HepG2 (cell line): Measurements from ENCODE around the gene ARL17B. TPM values are rescaled to one million over a fixed set of nuclear protein-coding genes. Genes with fewer than 3 reads are reported as not detected.
"Not testable (repeated sequence)": the region's sequence is repeated elsewhere in the genome, so short reads cannot be mapped to it uniquely, and the experiment has no call there.

Experiments used
- ATF1 ChIP-seq: IDR thresholded peaks from 2 replicates; pipeline ENCODE4 v1.6.1; 2016; ENCODE audit warnings: mild to moderate bottlenecking, control low read depth
- ATF7 ChIP-seq, 2 experiments: fragments of 450-650 bp in 1 of 2; sonication (generic) in 1 of 2; formaldehyde crosslinking in 1 of 2; IDR thresholded peaks; 2 replicates each; pipeline versions ENCODE4 v1.4.0 to v1.6.1; 2016 to 2020; ENCODE audit warnings: antibody characterized with exemption in 1 of 2, mild to moderate bottlenecking in 1 of 2, missing genetic modification reagents in 1 of 2
- BCL6 ChIP-seq: IDR thresholded peaks from 2 replicates; pipeline ENCODE4 v1.6.1; 2016; ENCODE audit warnings: missing genetic modification reagents, missing compliant biosample characterization
- ELF1 ChIP-seq: sonication (generic); formaldehyde crosslinking; IDR thresholded peaks from 2 replicates; pipeline ENCODE4 v1.4.0; 2020; ENCODE audit warnings: missing genetic modification reagents
- ELF3 ChIP-seq: IDR thresholded peaks from 2 replicates; pipeline ENCODE4 v1.6.1; 2016; ENCODE audit warnings: missing genetic modification reagents, missing compliant biosample characterization
- FOXA1 ChIP-seq, 2 experiments: fragments of 450-650 bp in 1 of 2; sonication (generic) in 1 of 2; formaldehyde crosslinking in 1 of 2; IDR thresholded peaks; 2 replicates each; pipeline versions ENCODE4 v1.4.0 to v1.6.1; 2016 to 2020; ENCODE audit warnings: missing genetic modification reagents in 1 of 2
- FOXK2 ChIP-seq: fragments of 450-650 bp; IDR thresholded peaks from 2 replicates; pipeline ENCODE4 v1.6.1; 2016
- FOXP4 ChIP-seq: sonication (generic); formaldehyde crosslinking; IDR thresholded peaks from 2 replicates; pipeline ENCODE4 v1.4.0; 2020; ENCODE audit warnings: missing genetic modification reagents
- GATAD1 ChIP-seq: IDR thresholded peaks from 2 replicates; pipeline ENCODE4 v1.6.1; 2016; ENCODE audit warnings: missing genetic modification reagents, missing compliant biosample characterization
- JUN ChIP-seq: sonication (generic); formaldehyde crosslinking; IDR thresholded peaks from 2 replicates; pipeline ENCODE4 v1.4.0; 2020; ENCODE audit warnings: mild to moderate bottlenecking, missing genetic modification reagents
- MAX ChIP-seq: IDR thresholded peaks from 2 replicates; pipeline ENCODE4 v1.6.1; 2012; ENCODE audit warnings: inconsistent platforms
- MED1 ChIP-seq: sonication (generic); formaldehyde crosslinking; IDR thresholded peaks from 2 replicates; pipeline ENCODE4 v1.4.0; 2020; ENCODE audit warnings: missing genetic modification reagents
- MIXL1 ChIP-seq: IDR thresholded peaks from 2 replicates; pipeline ENCODE4 v1.6.1; 2016
- NR2F6 ChIP-seq, 2 experiments: IDR thresholded peaks; 2 replicates each; pipeline ENCODE4 v1.6.1; 2016; ENCODE audit warnings: antibody characterized with exemption in 1 of 2, mild to moderate bottlenecking in 1 of 2
- PAXIP1 ChIP-seq: sonication (generic); formaldehyde crosslinking; conservative IDR thresholded peaks from 2 replicates; pipeline ENCODE4 v1.4.0; 2020; ENCODE audit warnings: mild to moderate bottlenecking, missing genetic modification reagents, moderate library complexity
- RAD21 ChIP-seq: fragments of 450-650 bp; formaldehyde crosslinking; IDR thresholded peaks from 2 replicates; pipeline ENCODE4 v1.5.0; 2020; ENCODE audit warnings: mild to moderate bottlenecking
- SALL1 ChIP-seq: sonication (generic); formaldehyde crosslinking; IDR thresholded peaks from 2 replicates; pipeline ENCODE4 v1.8.0; 2022; ENCODE audit warnings: mild to moderate bottlenecking, missing genetic modification reagents
- SKI ChIP-seq: fragments of 450-650 bp; IDR thresholded peaks from one replicate; pipeline ENCODE4 v1.6.1; 2018; ENCODE audit warnings: mild to moderate bottlenecking; ENCODE audit not compliant: partially characterized antibody
- SMAD3 ChIP-seq: sonication (generic); formaldehyde crosslinking; IDR thresholded peaks from 2 replicates; pipeline ENCODE4 v1.4.0; 2020; ENCODE audit warnings: missing genetic modification reagents
- SOX5 ChIP-seq: IDR thresholded peaks from 2 replicates; pipeline ENCODE4 v1.6.1; 2016; ENCODE audit warnings: borderline replicate concordance
- ZBTB43 ChIP-seq: sonication (generic); formaldehyde crosslinking; conservative IDR thresholded peaks from 2 replicates; pipeline ENCODE4 v1.4.0; 2020; ENCODE audit warnings: missing genetic modification reagents
- ZNF24 ChIP-seq: fragments of 450-650 bp; IDR thresholded peaks from 2 replicates; pipeline ENCODE4 v1.6.1; 2017; ENCODE audit warnings: antibody characterized with exemption, mild to moderate bottlenecking
- ZNF44 ChIP-seq: sonication (generic); formaldehyde crosslinking; IDR thresholded peaks from 2 replicates; pipeline ENCODE4 v1.5.1; 2020; ENCODE audit warnings: mild to moderate bottlenecking, missing genetic modification reagents
- ZNF580 ChIP-seq: IDR thresholded peaks from 2 replicates; pipeline ENCODE4 v1.6.1; 2016; ENCODE audit warnings: low read depth, borderline replicate concordance
- polyA plus RNA-seq, 8 experiments: library from polyadenylated mRNA; depleted of rRNA in 3 of 8; stranded (reverse) in 7 of 8; unstranded in 1 of 8; fragments of >200 nt; fragmentation: Illumina TruSeq in 4 of 8; extraction: Trizol in 4 of 8; gene quantifications; 2 replicates each; pipeline versions ENCODE4 v1.2.1 to v1.2.3, GENCODE V29; 2011 to 2016; ENCODE audit warnings: low read depth in 4 of 8, missing spikeins in 1 of 8, mixed read lengths in 1 of 8; ENCODE audit not compliant: insufficient read depth in 1 of 8
- total RNA-seq, 5 experiments: library from RNA; depleted of rRNA; stranded (reverse); fragments of >200 nt; fragmentation: Illumina TruSeq; extraction: Trizol; gene quantifications; 2 replicates each; pipeline ENCODE4 v1.2.3, GENCODE V29; 2016; ENCODE audit warnings: low read depth in 1 of 5

ARL17B gene
- total and polyA plus RNA-seq, 2 of the 13 experiments (the other 11 are each of a cell fraction or from before 2014, with no cell fraction given) = 14.2 to 25.8 TPM

- TF ChIP-seq BCL6 (CRISPR knock-in tag) = 0 out of 2 replicates have a peak, but pooled peaks have one; percentile 21
- TF ChIP-seq ZNF44 (CRISPR knock-in tag) = 0 out of 2 replicates have a peak, but pooled peaks have one; percentile 25
- peak; percentile 64; the same call in 1 of the 2 replicates for TF ChIP-seq JUN (CRISPR knock-in tag)
- TF ChIP-seq ATF7 (IDR thresholded peaks at IDR 0.05) = 0 out of 2 replicates have a peak, but pooled peaks have one; percentile 14
- TF ChIP-seq ATF7 (CRISPR knock-in tag; IDR thresholded peaks at IDR 0.05); NR2F6 (IDR thresholded peaks at IDR 0.05); FOXA1 (IDR thresholded peaks at IDR 0.05): not testable (repeated sequence)
- TF ChIP-seq FOXK2 = peak; percentile 60; the same call in 1 of the 2 replicates
- 0 out of 2 replicates have a peak, but pooled peaks have one; percentile 16 for TF ChIP-seq GATAD1
- TF ChIP-seq NR2F6 (CRISPR knock-in tag; IDR thresholded peaks at IDR 0.05) = peak; percentile 49
- 0 out of 2 replicates have a peak, but pooled peaks have one; percentile 22 for TF ChIP-seq ZNF24
- TF ChIP-seq ELF1 (CRISPR knock-in tag) = peak; percentile 27; the same call in 1 of the 2 replicates
- TF ChIP-seq FOXP4 = peak; percentile 33; the same call in 1 of the 2 replicates
- TF ChIP-seq MIXL1 (CRISPR knock-in tag) = peak; percentile 72; the same call in 1 of the 2 replicates
- peak; percentile 27; the same call in 1 of the 2 replicates for TF ChIP-seq SALL1 (CRISPR knock-in tag)
- TF ChIP-seq ZBTB43 = 0 out of 2 replicates have a peak, but pooled peaks have one; percentile 37
- peak; percentile 21 for TF ChIP-seq SKI
- TF ChIP-seq MED1 (CRISPR knock-in tag) = peak; percentile 58
- TF ChIP-seq ZNF580 (CRISPR knock-in tag) = peak; percentile 33; the same call in 1 of the 2 replicates
- TF ChIP-seq SOX5 (CRISPR knock-in tag) = peak; percentile 62
- TF ChIP-seq RAD21 = peak; percentile 81
- TF ChIP-seq PAXIP1 (CRISPR knock-in tag) = 0 out of 2 replicates have a peak, but pooled peaks have one; percentile 10
- TF ChIP-seq MAX = peak; percentile 22; the same call in 1 of the 2 replicates
- TF ChIP-seq ATF1 (CRISPR knock-in tag) = peak; percentile 46; the same call in 1 of the 2 replicates
- TF ChIP-seq FOXA1 (CRISPR knock-in tag; IDR thresholded peaks at IDR 0.05) = peak; percentile 62
- TF ChIP-seq ELF3 (CRISPR knock-in tag) = peak; percentile 99
- peak; percentile 54 for TF ChIP-seq SMAD3 (CRISPR knock-in tag)
These were observed 74.8 kb downstream of the ARL17B start (continued) for GRCh38 chr17:46286764-46287221.
